Upper lobe of left lung (tissue), 4 donors: ENCODE measurements around the gene ZNF76.

ENCODE experiments used
- EP300 ChIP-seq, 4 donors: sonication (generic); formaldehyde crosslinking; IDR thresholded peaks; one replicate each; pipeline ENCODE4 v1.5.1; 2017; ENCODE audit warnings: antibody characterized with exemption in 4 of 4, control low read depth in 2 of 4
- POLR2A ChIP-seq, 4 donors: fragments of 450-650 bp; IDR thresholded peaks; one replicate each; pipeline ENCODE4 v1.5.1; 2016 to 2017; ENCODE audit warnings: antibody characterized with exemption in 4 of 4, mild to moderate bottlenecking in 2 of 4
- POLR2AphosphoS5 ChIP-seq, 2 donors: sonication (generic); formaldehyde crosslinking; IDR thresholded peaks; one replicate each; pipeline ENCODE4 v1.5.1; 2017; ENCODE audit warnings: antibody characterized with exemption in 2 of 2
- TF ChIP-seq, protein P1 (sequence below), 6 experiments: fragments of 450-650 bp in 4 of 6; fragments of 200-600 bp in 2 of 6; sonication (generic) in 2 of 6; IDR thresholded peaks; one replicate each; pipeline ENCODE4 v1.5.1; 2016 to 2019; ENCODE audit warnings: antibody characterized with exemption in 6 of 6

DNA sequence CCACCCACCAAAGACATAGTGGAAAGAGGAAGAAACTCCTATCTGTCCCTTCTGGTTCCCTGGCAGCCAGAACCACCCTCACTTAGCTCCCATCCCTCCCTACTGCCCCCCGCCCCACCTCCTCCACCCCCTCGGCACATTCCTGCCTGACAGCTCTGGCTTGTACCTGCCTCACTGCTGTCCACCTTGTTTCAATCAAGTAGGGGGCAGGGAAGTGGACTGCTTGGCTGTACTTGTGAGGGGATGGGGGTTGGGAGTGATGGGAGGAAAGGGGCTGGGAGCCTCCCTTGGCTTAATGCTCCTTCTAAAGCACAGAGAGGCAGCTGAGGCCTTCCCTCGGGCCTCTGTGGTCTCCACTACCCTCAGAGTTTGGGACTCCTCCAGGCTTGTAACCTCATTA, 22.1 kb upstream of the ZNF76 start:
- TF ChIP-seq POLR2AphosphoS5 (IDR thresholded peaks at IDR 0.05) = no peak
- TF ChIP-seq, protein P1, sequence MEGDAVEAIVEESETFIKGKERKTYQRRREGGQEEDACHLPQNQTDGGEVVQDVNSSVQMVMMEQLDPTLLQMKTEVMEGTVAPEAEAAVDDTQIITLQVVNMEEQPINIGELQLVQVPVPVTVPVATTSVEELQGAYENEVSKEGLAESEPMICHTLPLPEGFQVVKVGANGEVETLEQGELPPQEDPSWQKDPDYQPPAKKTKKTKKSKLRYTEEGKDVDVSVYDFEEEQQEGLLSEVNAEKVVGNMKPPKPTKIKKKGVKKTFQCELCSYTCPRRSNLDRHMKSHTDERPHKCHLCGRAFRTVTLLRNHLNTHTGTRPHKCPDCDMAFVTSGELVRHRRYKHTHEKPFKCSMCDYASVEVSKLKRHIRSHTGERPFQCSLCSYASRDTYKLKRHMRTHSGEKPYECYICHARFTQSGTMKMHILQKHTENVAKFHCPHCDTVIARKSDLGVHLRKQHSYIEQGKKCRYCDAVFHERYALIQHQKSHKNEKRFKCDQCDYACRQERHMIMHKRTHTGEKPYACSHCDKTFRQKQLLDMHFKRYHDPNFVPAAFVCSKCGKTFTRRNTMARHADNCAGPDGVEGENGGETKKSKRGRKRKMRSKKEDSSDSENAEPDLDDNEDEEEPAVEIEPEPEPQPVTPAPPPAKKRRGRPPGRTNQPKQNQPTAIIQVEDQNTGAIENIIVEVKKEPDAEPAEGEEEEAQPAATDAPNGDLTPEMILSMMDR (IDR thresholded peaks at IDR 0.05) = no peak
- TF ChIP-seq POLR2A (IDR thresholded peaks at IDR 0.05) = no peak
- no peak for TF ChIP-seq EP300 (IDR thresholded peaks at IDR 0.05)
